H1 (cell line): Measurements from ENCODE around the gene KRTAP10-8. TPM values are rescaled to one million over a fixed set of nuclear protein-coding genes. Genes with fewer than 3 reads are reported as not detected.

Experiments
- CTCF ChIA-PET: fragments of 300-600 bp; sonication (Branson Sonifier 250); formaldehyde crosslinking; loops from one replicate; lab custom pipeline; 2021; ENCODE audit not compliant: partially characterized antibody; lab: Charles Lee
- POLR2A ChIA-PET: fragments of 300-600 bp; sonication (Branson Sonifier 250); formaldehyde crosslinking; loops from one replicate; lab custom pipeline; 2021; ENCODE audit warnings: inconsistent platforms; ENCODE audit not compliant: partially characterized antibody; lab: Charles Lee
- DNase-seq, 2 experiments: peaks; one replicate each; pipeline versions ENCODE4 v3.0.0 to v3.0.0-alpha.2; 2010 to 2022; ENCODE audit warnings: low spot score in 2 of 2, low read depth in 1 of 2, mixed read lengths in 1 of 2
- FAIRE-seq: peaks from 2 replicates; lab custom pipeline; 2011; peaks lifted over from hg19 to GRCh38; lab: Jason Lieb, UNC
- H2AFZ ChIP-seq: 2 replicates; pipeline ENCODE4 v1.8.1; 2012; ENCODE audit warnings: low read length, inconsistent platforms
- H2AK5ac ChIP-seq: 2 replicates; pipeline ENCODE4 v1.6.1; 2013; ENCODE audit warnings: low read depth, low read length
- H2BK120ac ChIP-seq: replicated peaks from 2 replicates; pipeline ENCODE3; 2013; ENCODE audit warnings: low read depth, low read length, inconsistent platforms
- H2BK12ac ChIP-seq: 2 replicates; pipeline ENCODE4 v1.6.1; 2013; ENCODE audit warnings: low read depth, low read length
- H2BK15ac ChIP-seq: 2 replicates; pipeline ENCODE4 v1.6.1; 2013; ENCODE audit warnings: low read length
- H2BK20ac ChIP-seq: 2 replicates; pipeline ENCODE4 v1.6.1; 2013; ENCODE audit warnings: low read length
- H2BK5ac ChIP-seq: 2 replicates; pipeline ENCODE4 v1.6.1; 2013; ENCODE audit warnings: low read depth, low read length
- H3K14ac ChIP-seq: 2 replicates; pipeline ENCODE4 v1.6.1; 2013; ENCODE audit warnings: inconsistent platforms; ENCODE audit not compliant: insufficient read length
- H3K18ac ChIP-seq: 2 replicates; pipeline ENCODE4 v1.6.1; 2013; ENCODE audit warnings: low read length; ENCODE audit errors: extremely low read depth
- H3K23ac ChIP-seq: 2 replicates; pipeline ENCODE4 v1.6.1; 2013; ENCODE audit warnings: inconsistent platforms; ENCODE audit not compliant: insufficient read length
- H3K23me2 ChIP-seq: 2 replicates; pipeline ENCODE4 v1.6.1; 2013; ENCODE audit warnings: low read depth, low read length
- H3K27ac ChIP-seq: 2 replicates; pipeline ENCODE4 v1.6.1; 2011; ENCODE audit warnings: low read depth, low read length, inconsistent platforms
- H3K27me3 ChIP-seq, 4 experiments: replicated peaks in 1 of 4; 1 replicate in 1 of 4; 2 replicates in 3 of 4; pipeline versions ENCODE4 v1.6.1 to v1.8.1; 2011 to 2013; ENCODE audit warnings: low read length in 3 of 4, mild to moderate bottlenecking in 3 of 4, inconsistent platforms in 2 of 4, mixed read lengths in 2 of 4, moderate library complexity in 1 of 4; ENCODE audit not compliant: control insufficient read depth in 3 of 4, insufficient read depth in 3 of 4; ENCODE audit errors: extremely low read depth in 1 of 4
- H3K36me3 ChIP-seq, 4 experiments: 2 replicates each; pipeline versions ENCODE4 v1.6.1 to v1.8.1; 2011 to 2013; ENCODE audit warnings: mild to moderate bottlenecking in 4 of 4, low read length in 3 of 4, moderate library complexity in 2 of 4, control low read depth in 1 of 4, inconsistent platforms in 1 of 4; ENCODE audit not compliant: insufficient read depth in 4 of 4, control insufficient read depth in 2 of 4
- H3K4ac ChIP-seq: replicated peaks from 2 replicates; pipeline ENCODE3; 2013; ENCODE audit warnings: low read length, low read depth, mixed read lengths, inconsistent platforms; ENCODE audit not compliant: insufficient read length
- H3K4me1 ChIP-seq, 4 experiments: replicated peaks in 1 of 4; 1 replicate in 1 of 4; 2 replicates in 3 of 4; pipeline versions ENCODE4 v1.6.1 to v1.8.1; 2011 to 2013; ENCODE audit warnings: low read length in 3 of 4, inconsistent platforms in 2 of 4, mixed read lengths in 1 of 4; ENCODE audit not compliant: insufficient read depth in 4 of 4, control insufficient read depth in 3 of 4
- H3K4me2 ChIP-seq, 2 experiments: 2 replicates each; pipeline versions ENCODE4 v1.6.1 to v1.8.1; 2011 to 2013; ENCODE audit warnings: low read depth in 2 of 2, low read length in 2 of 2, control low read depth in 1 of 2, inconsistent platforms in 1 of 2, mild to moderate bottlenecking in 1 of 2; ENCODE audit not compliant: insufficient read depth in 1 of 2
- H3K4me3 ChIP-seq, 4 experiments: fragments of 200-600, 300-600 bp in 1 of 4; sonication (generic), shearing (Covaris generic), sonication (Bioruptor Twin) in 1 of 4; 2 replicates each; pipeline versions ENCODE4 v1.5.1 to v1.8.1; 2011 to 2016; ENCODE audit warnings: low read length in 4 of 4, low read depth in 3 of 4, control low read depth in 2 of 4, inconsistent platforms in 2 of 4, mild to moderate bottlenecking in 2 of 4, mixed read lengths in 1 of 4, moderate library complexity in 1 of 4; ENCODE audit not compliant: insufficient read depth in 2 of 4; ENCODE audit errors: extremely low read depth in 1 of 4
- H3K56ac ChIP-seq: replicated peaks from 2 replicates; pipeline ENCODE3; 2013; ENCODE audit warnings: low read depth, mild to moderate bottlenecking, mixed read lengths, low read length, inconsistent platforms; ENCODE audit not compliant: insufficient read length
- H3K79me1 ChIP-seq: 2 replicates; pipeline ENCODE4 v1.6.1; 2013; ENCODE audit warnings: low read depth, low read length, control low read depth
- H3K79me2 ChIP-seq, 2 experiments: 2 replicates each; pipeline versions ENCODE4 v1.6.1 to v1.8.1; 2012 to 2013; ENCODE audit warnings: low read length in 2 of 2, mild to moderate bottlenecking in 2 of 2, inconsistent platforms in 1 of 2; ENCODE audit not compliant: insufficient read depth in 2 of 2, control insufficient read depth in 1 of 2
- H3K9ac ChIP-seq, 4 experiments: replicated peaks in 1 of 4; 1 replicate in 1 of 4; 2 replicates in 3 of 4; pipeline versions ENCODE4 v1.6.1 to v1.8.1; 2011 to 2013; ENCODE audit warnings: low read depth in 3 of 4, low read length in 3 of 4, control low read depth in 2 of 4, mild to moderate bottlenecking in 2 of 4, moderate library complexity in 2 of 4, inconsistent platforms in 1 of 4; ENCODE audit errors: extremely low read depth in 1 of 4
- H3K9me3 ChIP-seq, 2 experiments: 2 replicates each; pipeline versions ENCODE4 v1.6.1 to v1.8.1; 2012 to 2013; ENCODE audit warnings: mild to moderate bottlenecking in 2 of 2, moderate library complexity in 2 of 2, control low read depth in 1 of 2, inconsistent platforms in 1 of 2, low read depth in 1 of 2, low read length in 1 of 2, mixed read lengths in 1 of 2; ENCODE audit not compliant: insufficient read depth in 2 of 2
- H4K20me1 ChIP-seq, 2 experiments: replicated peaks in 1 of 2; 2 replicates each; pipeline versions ENCODE3 to v1.8.1; 2011 to 2013; ENCODE audit warnings: inconsistent platforms in 2 of 2, low read length in 2 of 2, mild to moderate bottlenecking in 1 of 2; ENCODE audit not compliant: insufficient read depth in 2 of 2, control insufficient read depth in 1 of 2
- H4K5ac ChIP-seq: 2 replicates; pipeline ENCODE4 v1.6.1; 2013; ENCODE audit warnings: low read length, low read depth, mixed read lengths, inconsistent platforms; ENCODE audit not compliant: insufficient read length
- H4K8ac ChIP-seq: 2 replicates; pipeline ENCODE4 v1.8.0; 2013; ENCODE audit warnings: mild to moderate bottlenecking, moderate library complexity, low read length, inconsistent platforms; ENCODE audit not compliant: insufficient read depth; ENCODE audit errors: extremely low read depth
- H4K91ac ChIP-seq: replicated peaks from 2 replicates; pipeline ENCODE3; 2013; ENCODE audit warnings: low read length, mixed read lengths, inconsistent platforms; ENCODE audit not compliant: insufficient read length
- BACH1 ChIP-seq: IDR thresholded peaks from 2 replicates; pipeline ENCODE4 v1.6.1; 2012; ENCODE audit warnings: low read length, improper control_type of control experiment
- SAP30 ChIP-seq: fragments of 300-600 bp; sonication (generic); IDR thresholded peaks from 2 replicates; pipeline ENCODE4 v1.7.1; 2012; ENCODE audit warnings: low read length, moderate library complexity, mild to moderate bottlenecking, inconsistent platforms; ENCODE audit not compliant: insufficient read depth, insufficient replicate concordance
- SP2 ChIP-seq: IDR thresholded peaks from 2 replicates; pipeline ENCODE4 v1.6.1; 2012; ENCODE audit warnings: mild to moderate bottlenecking, low read length, inconsistent platforms
- YY1 ChIP-seq: IDR thresholded peaks from 2 replicates; pipeline ENCODE4 v1.6.1; 2011; ENCODE audit warnings: low read depth, mild to moderate bottlenecking, low read length
- WGBS, 2 experiments: shearing (Covaris generic) in 1 of 2; methylation state at CpG; one replicate each; pipeline versions ENCODE4 v1.1.6 to v1.1.7; 2013 to 2015; ENCODE audit warnings: low lambda C conversion rate in 2 of 2, mixed read lengths in 2 of 2, inconsistent platforms in 1 of 2, low coverage in 1 of 2, missing lambda C conversion rate in 1 of 2; ENCODE audit not compliant: insufficient replicate concordance in 2 of 2, insufficient coverage in 1 of 2, insufficient read length in 1 of 2; ENCODE audit errors: extremely low coverage in 1 of 2, missing lambda C conversion rate in 1 of 2; 5-methylcytosine and 5-hydroxymethylcytosine counted together
- polyA plus RNA-seq, 7 experiments: library from polyadenylated mRNA; depleted of rRNA in 3 of 7; stranded (reverse) in 5 of 7; unstranded in 2 of 7; fragments of >200 nt in 5 of 7; fragments of 200-250 nt in 2 of 7; gene quantifications; 1 replicate in 5 of 7; 2 replicates in 1 of 7; 4 replicates in 1 of 7; pipeline versions ENCODE4 v1.2.1 to v1.2.3, GENCODE V29; 2011 to 2013; ENCODE audit warnings: missing spikeins in 2 of 7, mixed read lengths in 2 of 7
- total RNA-seq: library from RNA; stranded (reverse); fragmentation: NEBNext Ultra II Directional; extraction: Animal tissue kit (Norgen Biotek cat#: 25700); gene quantifications from 2 replicates; pipeline ENCODE4 v1.2.1, GENCODE V29; 2021

KRTAP10-8 gene
- total and polyA plus RNA-seq, 2 of the 8 experiments (the other 6 are each of a cell fraction or from before 2014, with no cell fraction given): not detected

GRCh38 chr21:44640761-44641160 is 28.9 kb downstream of the KRTAP10-8 start:
- Histone ChIP-seq H2AFZ (no peak overlapping the region), H3K9ac (no peak overlapping the region), H3K27me3 (no peaks in the 10 kb centered on the region), H3K79me1 (no peaks in the 10 kb centered on the region), H3K4ac (no peak overlapping the region), H3K23me2 (no peaks in the 10 kb centered on the region; the same call in 1 of the 2 replicates), H2BK120ac (no peak overlapping the region), H3K56ac (no peak overlapping the region), H3K18ac (no peak overlapping the region), H4K8ac (no peak overlapping the region), H2BK5ac (no peak overlapping the region), H4K5ac (no peak overlapping the region), H3K23ac (no peak overlapping the region), H4K91ac (no peak overlapping the region), H3K79me2 (no peaks in the 10 kb centered on the region), H4K20me1 (peaks cover 0 to 3% of the 10 kb centered on the region in 2 experiments), H3K9me3 (peaks cover 3 to 8% of the 10 kb centered on the region in 2 experiments; a peak in 2 of 4 replicates), H3K14ac (no peak overlapping the region), H3K4me1 (no peaks in the 10 kb centered on the region; a peak in 1 of 7 replicates), H2BK12ac (no peak overlapping the region), H3K27ac (no peak overlapping the region), H2BK15ac (no peak overlapping the region), H2BK20ac (no peak overlapping the region), H3K36me3 (no peaks in the 10 kb centered on the region), H3K4me2 (no peak overlapping the region), H2AK5ac (no peak overlapping the region), H3K4me3 (no peak overlapping the region)
- 93% methylated on average over 5 of the region's 5 CpGs; no CpG with 5 or more reads in 1 of the 2 experiments for WGBS, 2 experiments
- ChIA-PET CTCF (no interaction called here), POLR2A (no interaction called here)
- TF ChIP-seq SAP30 (no peak), YY1 (no peak), SP2 (no peak), BACH1 (no peak)
- FAIRE-seq (no peak), DNase-seq (no peak)
